Loucy (cell line): ENCODE data around the gene MCTS1.

Source experiments
- EZH2phosphoT487 ChIP-seq: fragments of 200-600 bp; IDR thresholded peaks from 2 replicates; pipeline ENCODE4 v1.6.1; 2018; ENCODE audit warnings: antibody characterized with exemption, mild to moderate bottlenecking, moderate library complexity, borderline replicate concordance
- TF ChIP-seq, protein P1 (sequence below): fragments of 200-600 bp; sonication (generic); conservative IDR thresholded peaks from 2 replicates; pipeline ENCODE4 v1.5.1; 2014; ENCODE audit warnings: mild to moderate bottlenecking, antibody characterized with exemption, low read length

GRCh38 chrX:120575379-120576114 is 28.4 kb upstream of the MCTS1 start:
- TF ChIP-seq, protein P1, sequence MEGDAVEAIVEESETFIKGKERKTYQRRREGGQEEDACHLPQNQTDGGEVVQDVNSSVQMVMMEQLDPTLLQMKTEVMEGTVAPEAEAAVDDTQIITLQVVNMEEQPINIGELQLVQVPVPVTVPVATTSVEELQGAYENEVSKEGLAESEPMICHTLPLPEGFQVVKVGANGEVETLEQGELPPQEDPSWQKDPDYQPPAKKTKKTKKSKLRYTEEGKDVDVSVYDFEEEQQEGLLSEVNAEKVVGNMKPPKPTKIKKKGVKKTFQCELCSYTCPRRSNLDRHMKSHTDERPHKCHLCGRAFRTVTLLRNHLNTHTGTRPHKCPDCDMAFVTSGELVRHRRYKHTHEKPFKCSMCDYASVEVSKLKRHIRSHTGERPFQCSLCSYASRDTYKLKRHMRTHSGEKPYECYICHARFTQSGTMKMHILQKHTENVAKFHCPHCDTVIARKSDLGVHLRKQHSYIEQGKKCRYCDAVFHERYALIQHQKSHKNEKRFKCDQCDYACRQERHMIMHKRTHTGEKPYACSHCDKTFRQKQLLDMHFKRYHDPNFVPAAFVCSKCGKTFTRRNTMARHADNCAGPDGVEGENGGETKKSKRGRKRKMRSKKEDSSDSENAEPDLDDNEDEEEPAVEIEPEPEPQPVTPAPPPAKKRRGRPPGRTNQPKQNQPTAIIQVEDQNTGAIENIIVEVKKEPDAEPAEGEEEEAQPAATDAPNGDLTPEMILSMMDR, result no peak
- no peak for TF ChIP-seq EZH2phosphoT487
